GM19438 (cell line): ENCODE data around the gene ZBTB7B.

Experiments
- ATAC-seq: cut with Tn5 transposase; IDR thresholded peaks from one replicate; pipeline ENCODE4 v1.9.1; 2021; ENCODE audit warnings: low read depth; ENCODE audit not compliant: unreplicated experiment

Gene ZBTB7B

DNA sequence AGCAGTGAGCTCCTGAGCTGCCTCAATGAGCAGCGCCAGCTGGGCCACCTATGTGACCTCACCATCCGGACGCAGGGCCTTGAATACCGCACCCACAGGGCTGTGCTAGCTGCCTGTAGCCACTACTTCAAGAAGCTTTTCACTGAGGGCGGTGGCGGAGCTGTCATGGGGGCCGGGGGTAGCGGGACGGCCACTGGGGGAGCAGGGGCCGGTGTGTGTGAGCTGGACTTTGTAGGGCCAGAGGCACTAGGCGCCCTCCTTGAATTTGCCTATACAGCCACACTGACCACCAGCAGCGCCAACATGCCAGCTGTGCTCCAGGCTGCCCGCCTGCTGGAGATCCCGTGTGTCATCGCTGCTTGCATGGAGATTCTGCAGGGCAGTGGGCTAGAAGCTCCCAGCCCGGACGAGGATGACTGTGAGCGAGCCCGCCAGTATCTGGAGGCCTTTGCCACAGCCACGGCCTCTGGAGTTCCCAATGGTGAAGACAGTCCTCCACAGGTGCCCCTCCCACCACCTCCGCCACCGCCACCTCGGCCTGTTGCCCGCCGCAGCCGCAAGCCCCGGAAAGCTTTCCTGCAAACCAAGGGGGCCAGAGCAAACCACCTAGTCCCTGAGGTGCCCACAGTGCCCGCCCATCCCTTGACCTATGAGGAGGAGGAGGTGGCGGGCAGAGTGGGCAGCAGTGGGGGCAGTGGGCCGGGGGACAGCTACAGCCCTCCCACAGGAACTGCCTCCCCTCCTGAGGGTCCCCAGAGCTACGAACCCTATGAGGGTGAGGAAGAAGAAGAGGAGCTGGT lies 12.3 kb downstream of the ZBTB7B start:
- no peak for ATAC-seq

GRCh38 chr1:155015527-155016230 lies 13.1 kb downstream of the ZBTB7B start:
- ATAC-seq = no peak

DNA sequence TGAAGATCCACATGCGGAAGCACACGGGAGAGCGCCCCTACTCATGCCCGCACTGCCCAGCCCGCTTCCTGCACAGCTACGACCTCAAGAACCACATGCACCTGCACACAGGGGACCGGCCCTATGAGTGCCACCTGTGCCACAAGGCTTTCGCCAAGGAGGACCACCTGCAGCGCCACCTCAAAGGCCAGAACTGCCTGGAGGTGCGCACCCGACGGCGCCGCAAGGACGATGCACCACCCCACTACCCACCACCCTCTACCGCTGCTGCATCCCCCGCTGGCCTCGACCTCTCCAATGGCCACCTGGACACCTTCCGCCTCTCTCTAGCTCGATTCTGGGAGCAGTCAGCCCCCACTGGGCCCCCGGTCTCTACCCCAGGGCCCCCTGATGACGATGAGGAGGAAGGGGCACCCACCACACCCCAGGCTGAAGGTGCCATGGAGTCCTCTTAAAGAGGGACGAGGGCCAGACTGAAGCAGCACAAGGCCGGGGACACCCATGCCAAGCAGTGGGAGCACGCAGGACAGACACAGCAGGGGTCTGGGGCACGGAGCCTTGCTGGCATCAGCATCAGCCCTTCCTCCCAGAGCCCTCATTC lies 13.7 kb downstream of the ZBTB7B start:
- no peak for ATAC-seq

DNA sequence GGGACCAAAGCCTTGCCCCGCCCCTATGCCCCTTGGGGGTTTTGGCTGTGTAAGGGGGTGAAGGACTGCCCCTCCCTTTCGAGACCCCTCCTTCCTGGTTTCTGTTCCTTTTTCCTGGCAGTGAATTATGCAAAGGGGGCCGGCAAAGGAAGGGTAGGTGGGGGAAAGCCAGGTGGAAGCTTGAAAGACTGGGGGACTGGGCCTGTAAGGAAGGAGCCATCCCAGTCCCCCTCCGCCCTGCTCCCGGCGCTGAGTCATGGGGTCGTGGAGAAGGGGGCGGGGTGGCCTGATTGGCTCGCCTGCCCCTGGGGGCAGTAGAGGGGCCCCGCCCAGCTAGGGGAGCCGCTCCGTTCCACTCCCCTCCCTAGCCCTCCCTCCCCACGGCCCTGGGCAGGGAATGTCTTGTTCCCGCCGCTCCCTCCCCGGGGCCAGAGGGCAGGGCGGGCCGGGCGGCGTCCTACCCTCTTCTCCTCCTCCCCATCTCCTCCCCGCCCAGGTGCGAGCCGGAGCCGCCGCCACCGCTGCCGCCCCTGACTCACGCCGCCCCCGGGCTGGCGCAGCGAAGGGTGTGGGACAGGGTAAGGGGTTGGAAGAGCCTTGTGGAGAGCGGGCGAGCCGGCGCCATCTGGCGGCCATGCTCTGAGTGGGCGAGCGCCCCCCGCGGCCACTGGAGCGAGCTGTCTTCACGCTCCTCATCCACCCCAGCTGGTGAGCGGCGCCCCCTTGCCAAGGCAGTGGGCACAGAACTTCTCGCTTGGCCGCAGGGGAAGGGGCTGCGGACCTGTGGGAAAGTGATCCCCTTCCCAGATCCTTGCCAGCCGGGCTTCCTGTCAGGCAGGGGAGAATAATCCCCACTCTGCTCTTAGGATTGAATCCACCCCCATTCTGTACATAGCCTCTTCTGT lies 14.7 kb downstream of the ZBTB7B start:
- ATAC-seq = peak; percentile 71

- ATAC-seq = no peak
Observed at GRCh38 chr1:155017946-155018316, 15.3 kb downstream of the ZBTB7B start.

GRCh38 chr1:155018617-155019348 lies 16.2 kb downstream of the ZBTB7B start:
- ATAC-seq = no peak

DNA sequence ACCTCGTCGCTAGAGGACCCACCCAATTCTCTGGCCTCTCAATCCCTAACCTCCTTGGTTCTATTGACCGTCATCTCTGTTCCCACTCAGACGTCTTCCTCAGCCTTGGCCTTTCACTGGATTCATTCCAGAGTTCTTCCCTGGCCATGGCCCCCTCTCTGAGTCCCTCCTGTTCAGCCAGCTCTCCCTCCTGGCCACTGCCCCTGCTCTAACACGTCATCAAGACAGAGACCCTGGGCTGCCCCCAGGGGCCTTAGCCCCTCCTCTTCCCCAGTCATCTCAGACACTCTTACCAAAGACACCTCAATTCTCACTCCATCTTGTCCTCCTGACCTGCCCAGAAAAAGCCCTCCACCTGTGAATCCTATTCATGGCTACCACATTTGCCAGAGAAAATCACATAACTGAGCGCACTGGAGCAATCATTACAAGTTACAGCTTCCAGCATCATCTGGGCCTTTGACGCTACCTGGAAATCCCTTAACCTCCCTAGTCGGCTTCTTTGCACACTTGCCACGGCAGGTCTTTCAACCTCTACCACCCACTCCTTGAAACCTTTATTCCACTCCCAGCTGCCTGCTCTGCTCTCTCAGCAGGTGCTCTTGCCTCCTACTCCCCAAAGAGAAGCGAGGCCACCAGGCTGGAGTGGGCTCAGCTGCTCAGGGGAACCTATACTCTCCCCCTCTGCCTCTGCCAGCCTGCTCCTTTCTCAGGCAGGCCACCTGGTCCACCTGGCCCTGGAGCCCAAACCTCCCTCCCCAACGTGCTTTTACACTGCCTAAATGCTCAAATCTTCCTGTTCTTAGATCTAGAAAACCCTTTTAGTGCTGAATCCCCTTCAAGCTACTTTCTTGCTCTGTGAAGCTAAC lies 17.0 kb downstream of the ZBTB7B start:
- ATAC-seq = no peak

DNA sequence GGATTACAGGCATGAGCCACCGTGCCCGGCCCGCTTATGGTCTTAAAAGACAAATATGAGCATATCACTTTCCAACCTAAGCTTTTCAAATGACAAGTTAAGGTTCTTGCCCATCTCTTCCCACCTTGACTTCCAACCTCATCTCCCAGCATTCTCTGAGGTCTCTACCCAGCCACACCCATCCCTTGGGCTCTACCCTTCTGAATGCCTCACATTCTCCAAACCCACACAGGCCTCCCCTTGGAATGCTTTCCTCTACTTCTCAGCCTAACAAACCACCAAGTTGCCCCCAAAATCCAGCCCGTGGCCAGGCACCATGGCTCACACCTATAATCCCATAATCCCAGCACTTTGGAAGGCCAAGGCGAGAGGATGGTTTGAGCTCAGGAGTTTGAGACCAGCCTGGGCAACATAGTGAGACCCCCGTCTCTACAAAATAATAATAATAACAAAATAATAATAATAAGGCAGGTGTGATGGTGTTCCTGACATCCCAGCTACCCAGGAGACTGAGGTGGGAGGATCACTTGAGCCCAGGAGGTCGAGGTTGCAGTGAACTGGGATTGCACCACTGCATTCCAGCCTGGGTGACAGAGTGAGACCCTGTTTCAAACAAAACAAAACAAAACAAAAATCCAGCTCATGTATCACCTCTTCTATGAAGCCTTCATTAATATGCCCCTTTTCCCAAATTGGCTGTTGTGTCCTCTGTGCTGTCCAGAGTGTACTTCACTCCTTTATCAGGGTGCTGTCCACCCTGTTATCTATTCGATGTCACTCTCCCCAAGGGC lies 19.7 kb downstream of the ZBTB7B start:
- ATAC-seq = no peak

GRCh38 chr1:155022927-155023236 lies 20.3 kb downstream of the ZBTB7B start:
- no peak for ATAC-seq

DNA sequence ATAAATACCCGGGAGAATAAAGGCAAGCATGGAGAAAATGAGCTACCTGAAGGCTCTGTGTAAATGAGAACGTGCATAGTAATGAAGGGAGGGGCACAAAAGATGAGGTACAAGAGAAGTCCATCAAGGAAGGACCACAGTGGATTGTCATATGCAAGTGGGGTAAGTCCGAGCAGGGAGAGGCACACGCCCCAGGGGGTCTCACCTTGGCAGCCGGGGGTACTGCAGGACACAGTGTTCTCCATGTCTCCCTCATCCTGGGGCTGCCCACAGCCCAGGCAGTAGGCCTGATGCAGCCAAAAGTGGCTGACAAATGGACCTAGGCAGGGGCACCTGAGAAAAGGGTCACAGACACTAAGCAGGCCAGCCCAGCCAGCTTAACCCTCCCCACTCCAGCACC lies 21.0 kb downstream of the ZBTB7B start:
- no peak for ATAC-seq

DNA sequence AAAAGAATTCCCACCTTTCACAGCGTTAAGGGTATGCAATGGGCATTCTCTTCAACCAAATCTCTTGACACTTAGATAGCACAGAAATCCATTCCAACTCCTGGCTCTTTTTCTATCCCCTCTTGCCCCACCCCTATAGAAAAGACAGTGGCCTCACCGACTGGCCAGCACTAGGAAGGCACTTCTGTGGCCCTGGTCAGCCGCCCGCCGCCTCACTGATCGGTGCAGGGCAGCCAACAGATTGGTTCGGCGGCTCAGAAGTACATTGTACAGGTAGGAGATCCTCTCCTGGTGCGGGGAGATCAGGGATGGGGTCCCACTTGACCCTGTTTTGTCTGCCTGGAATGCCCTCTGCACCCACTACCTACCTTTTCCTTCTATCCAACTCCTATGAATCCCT lies 21.7 kb downstream of the ZBTB7B start:
- no peak for ATAC-seq

GRCh38 chr1:155026154-155026553 lies 23.6 kb downstream of the ZBTB7B start:
- ATAC-seq = no peak

- no peak for ATAC-seq
Observed at GRCh38 chr1:155026588-155026987, 24.0 kb downstream of the ZBTB7B start.

DNA sequence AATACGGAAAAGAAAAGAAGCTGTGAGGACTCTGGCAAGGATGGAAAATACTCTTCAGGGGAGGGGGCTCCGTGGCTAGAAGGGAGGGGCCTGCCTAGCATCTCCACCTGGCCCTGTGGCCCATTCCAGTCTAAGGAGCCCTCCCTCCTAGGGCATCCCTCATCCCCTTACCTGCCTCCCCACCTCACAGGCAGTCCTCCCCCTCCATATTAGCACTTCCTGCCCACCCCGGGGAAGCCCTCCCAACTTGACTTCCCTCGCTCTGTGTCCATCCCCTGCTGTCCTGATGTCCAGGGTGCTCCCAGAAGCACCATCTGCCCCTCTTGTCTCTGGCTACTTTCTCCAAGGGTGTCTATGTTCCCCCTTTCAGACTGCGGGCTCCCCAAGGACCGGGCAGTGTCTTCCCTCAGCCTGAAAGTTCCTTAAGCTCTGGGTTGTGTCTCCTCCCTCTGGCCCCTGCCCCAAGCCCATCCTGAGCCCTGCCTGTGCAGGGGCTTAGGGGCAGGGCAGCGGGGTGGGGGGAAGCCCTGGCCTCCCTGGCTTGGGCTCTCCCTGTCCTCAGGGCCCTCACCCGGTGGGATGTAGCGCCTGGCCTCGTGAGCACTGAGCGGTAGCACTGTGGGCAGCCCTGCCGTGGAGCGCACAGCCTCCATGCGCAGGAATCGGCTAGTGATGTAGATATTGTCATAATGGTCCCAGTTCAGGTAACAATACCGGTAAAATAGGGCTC lies 27.1 kb downstream of the ZBTB7B start:
- ATAC-seq = no peak

DNA sequence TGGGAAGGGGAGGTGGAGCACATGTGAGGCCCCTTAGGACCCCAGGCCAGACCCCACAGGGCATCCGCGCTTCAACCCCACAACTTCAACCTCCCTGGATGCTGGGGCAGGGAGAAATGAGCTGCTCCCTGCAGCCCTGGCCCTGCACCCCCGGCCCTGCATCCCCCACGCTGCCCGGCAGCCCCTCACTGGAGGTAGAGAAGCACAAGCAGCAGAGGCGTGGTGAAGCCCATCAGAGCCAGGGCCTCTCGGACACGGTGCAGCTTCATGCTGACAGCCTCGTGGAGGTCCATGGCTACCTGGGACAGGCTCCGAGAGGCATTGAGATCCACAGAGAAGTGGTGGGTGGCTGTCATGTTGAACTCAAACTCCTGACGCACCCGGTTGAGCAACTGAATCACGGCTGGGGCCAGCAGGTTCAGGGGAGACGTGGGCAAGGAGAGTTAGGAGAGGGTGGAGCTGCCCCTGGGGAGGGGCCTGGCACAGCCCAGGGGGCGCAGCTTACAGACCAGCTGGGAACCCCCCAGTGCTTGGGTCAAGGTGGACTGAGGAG lies 27.7 kb downstream of the ZBTB7B start:
- no peak for ATAC-seq

DNA sequence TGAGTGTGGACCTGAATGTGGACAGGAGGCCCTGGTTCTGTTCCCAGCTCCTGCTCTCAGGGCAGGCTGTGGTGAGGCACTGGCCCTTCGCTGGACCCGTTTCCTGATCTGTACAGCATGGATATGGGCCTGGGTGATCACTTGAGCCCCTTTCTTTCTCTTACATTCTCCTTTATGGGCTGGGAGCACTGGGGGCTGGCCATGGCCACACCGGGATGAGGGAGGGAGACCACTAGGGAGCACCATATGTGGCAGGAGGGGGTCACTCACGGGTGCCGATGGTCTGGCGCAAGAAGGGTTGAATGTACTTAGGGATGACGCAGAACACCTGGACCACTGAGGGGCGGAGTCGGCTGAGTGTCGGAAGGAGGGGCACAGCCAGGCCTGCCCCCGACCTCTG lies 28.3 kb downstream of the ZBTB7B start:
- ATAC-seq = no peak

DNA sequence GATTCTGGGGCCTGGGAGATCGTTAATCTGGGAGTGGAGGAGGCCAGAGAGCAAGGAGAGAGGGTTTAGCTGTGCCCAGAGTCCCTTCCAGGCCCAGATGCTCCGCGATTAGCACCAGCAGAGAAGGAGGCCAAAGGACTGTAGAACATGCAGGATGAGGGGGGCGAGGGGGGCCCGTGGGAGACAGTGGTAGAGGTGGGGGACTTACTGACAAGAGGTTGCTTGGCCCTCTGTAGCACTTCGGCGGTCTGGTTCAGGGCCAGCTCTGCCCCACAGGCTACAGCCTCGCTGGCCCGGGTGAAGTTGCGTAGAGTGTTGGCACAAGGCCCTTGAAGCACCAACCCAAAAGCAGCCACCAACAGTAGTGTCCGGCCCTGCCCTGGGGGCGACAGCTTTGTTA lies 30.3 kb downstream of the ZBTB7B start:
- ATAC-seq = no peak

DNA sequence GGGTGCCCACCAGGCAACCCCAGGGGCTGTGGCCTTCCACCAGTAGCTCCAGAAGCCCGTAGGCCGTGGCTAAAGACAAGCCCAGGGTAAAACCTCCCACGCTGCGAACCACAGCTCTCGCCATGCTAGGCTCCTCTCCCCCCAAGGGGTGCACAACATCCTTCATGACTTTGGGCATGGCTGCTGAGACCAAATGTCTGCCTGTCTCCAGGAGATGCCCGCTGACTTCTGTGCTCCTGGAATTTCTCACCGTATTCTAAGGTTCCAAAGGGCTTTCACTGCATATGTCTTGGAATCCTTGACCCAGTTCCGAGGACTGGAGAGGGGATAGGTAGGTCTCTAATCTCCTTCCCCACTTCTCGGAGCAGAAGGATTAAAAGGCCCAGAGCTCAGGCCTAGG lies 30.9 kb downstream of the ZBTB7B start, which contains the start of the genes DCST1 and DCST2:
Gene DCST1, plus strand, starts transcription at position 301 of the 400 bp plus-strand sequence. CDS start 213 bp downstream, outside the sequence.
Gene DCST2, minus strand, starts transcription at position 258 of the 400 bp plus-strand sequence. Its CDS starts 80 bp downstream, at position 178.
- ATAC-seq = no peak
